Type B pancreatic cell (in vitro differentiated cells): Measurements from ENCODE around the gene LRP1-AS. TPM values are rescaled to one million over a fixed set of nuclear protein-coding genes. Genes with fewer than 3 reads are reported as not detected.

Source experiments
- DNase-seq: peaks from one replicate; pipeline ENCODE4 v3.0.0; 2021; ENCODE audit warnings: mixed read lengths; ENCODE audit not compliant: unreplicated experiment; ENCODE audit errors: extremely low spot score
- H3K27ac Mint-ChIP-seq: 2 replicates; pipeline ENCODE4 v1.8.0; 2021; ENCODE audit warnings: mild to moderate bottlenecking, mixed read lengths
- H3K27me3 Mint-ChIP-seq: 2 replicates; pipeline ENCODE4 v1.8.0; 2021; ENCODE audit warnings: mixed read lengths
- H3K36me3 Mint-ChIP-seq: 2 replicates; pipeline ENCODE4 v1.8.0; 2021; ENCODE audit warnings: mixed read lengths
- H3K4me1 Mint-ChIP-seq: one replicate; pipeline ENCODE4 v1.8.0; 2021; ENCODE audit warnings: mixed read lengths; ENCODE audit not compliant: unreplicated experiment
- H3K4me3 Mint-ChIP-seq: 2 replicates; pipeline ENCODE4 v1.8.0; 2021; ENCODE audit warnings: mild to moderate bottlenecking, mixed read lengths
- H3K9me3 Mint-ChIP-seq: 2 replicates; pipeline ENCODE4 v1.8.0; 2021; ENCODE audit warnings: mixed read lengths
- microRNA-seq: library from miRNA; unstranded; fragments of <30 nt; microRNA quantifications from one replicate; pipeline ENCODE4, GENCODE V29; 2020
- total RNA-seq: library from RNA; stranded (reverse); gene quantifications from 2 replicates; pipeline ENCODE4 v1.2.1, GENCODE V29; 2021; ENCODE audit warnings: low replicate concordance
- TF ChIP-seq, protein P1 (sequence below): fragments of 200-600 bp; sonication (generic); conservative IDR thresholded peaks from 2 replicates; pipeline ENCODE4 v1.5.0; 2021; ENCODE audit warnings: antibody characterized with exemption, mild to moderate bottlenecking

The LRP1-AS gene
- total RNA-seq, 1 donor from 2014 or later, result not detected

DNA sequence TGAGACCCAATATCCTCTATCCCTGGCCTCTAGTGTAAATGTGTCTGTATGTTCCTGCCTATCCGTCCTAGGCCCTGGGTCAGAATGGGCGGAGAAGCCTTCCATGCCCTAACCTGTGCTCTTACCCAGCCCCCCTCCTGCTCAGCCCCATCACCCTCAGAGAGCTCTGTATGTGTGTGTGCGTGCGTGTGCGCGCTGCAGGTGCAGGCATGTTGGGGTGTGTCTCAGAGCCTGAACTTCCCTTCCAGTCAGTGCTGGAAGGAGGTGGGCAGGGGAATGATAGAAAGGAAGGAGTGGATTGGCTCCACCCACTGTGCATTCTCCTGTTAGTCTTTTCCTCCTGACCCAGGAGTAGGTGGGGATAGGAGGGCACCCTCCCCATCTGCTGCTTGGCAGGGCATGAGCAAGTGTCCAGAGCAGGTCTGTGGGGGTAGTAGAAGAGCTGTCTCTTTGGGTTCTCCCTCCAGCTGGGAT is 51.3 kb downstream of the LRP1-AS start:
- peaks cover 33% of the 10 kb centered on the region for H3K4me1 Mint-ChIP-seq
- H3K4me3 Mint-ChIP-seq, result peak overlapping the region; percentile 75
- H3K36me3 Mint-ChIP-seq, result peaks cover 26% of the 10 kb centered on the region
- TF ChIP-seq, protein P1, sequence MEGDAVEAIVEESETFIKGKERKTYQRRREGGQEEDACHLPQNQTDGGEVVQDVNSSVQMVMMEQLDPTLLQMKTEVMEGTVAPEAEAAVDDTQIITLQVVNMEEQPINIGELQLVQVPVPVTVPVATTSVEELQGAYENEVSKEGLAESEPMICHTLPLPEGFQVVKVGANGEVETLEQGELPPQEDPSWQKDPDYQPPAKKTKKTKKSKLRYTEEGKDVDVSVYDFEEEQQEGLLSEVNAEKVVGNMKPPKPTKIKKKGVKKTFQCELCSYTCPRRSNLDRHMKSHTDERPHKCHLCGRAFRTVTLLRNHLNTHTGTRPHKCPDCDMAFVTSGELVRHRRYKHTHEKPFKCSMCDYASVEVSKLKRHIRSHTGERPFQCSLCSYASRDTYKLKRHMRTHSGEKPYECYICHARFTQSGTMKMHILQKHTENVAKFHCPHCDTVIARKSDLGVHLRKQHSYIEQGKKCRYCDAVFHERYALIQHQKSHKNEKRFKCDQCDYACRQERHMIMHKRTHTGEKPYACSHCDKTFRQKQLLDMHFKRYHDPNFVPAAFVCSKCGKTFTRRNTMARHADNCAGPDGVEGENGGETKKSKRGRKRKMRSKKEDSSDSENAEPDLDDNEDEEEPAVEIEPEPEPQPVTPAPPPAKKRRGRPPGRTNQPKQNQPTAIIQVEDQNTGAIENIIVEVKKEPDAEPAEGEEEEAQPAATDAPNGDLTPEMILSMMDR, result no peak
- no peak for DNase-seq
- no peaks in the 10 kb centered on the region for H3K9me3 Mint-ChIP-seq
- H3K27me3 Mint-ChIP-seq, result no peaks in the 10 kb centered on the region
- peak overlapping the region; percentile 97 for H3K27ac Mint-ChIP-seq

DNA sequence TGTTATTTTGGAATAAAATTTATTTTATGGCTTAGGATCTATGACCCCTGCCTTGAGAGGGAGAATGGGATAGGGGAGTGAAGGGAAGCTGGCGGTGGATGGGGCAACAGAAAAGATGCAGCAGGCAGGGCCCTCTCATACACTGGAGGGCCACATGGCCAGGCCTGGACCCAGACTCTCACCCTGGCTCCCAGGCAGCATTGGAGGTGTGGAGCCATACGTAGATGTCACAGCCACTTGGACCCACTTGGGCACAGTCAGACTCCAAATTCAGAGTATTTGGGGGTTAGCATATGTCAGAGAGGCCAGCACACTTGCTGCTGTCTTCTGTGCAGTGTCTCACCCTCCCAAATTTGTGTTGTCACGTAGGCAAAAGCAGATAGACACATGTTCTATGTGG is 52.0 kb downstream of the LRP1-AS start:
- TF ChIP-seq, protein P1, result no peak
- Mint-ChIP-seq H3K9me3 (no peaks in the 10 kb centered on the region), H3K4me3 (no peak overlapping the region), H3K4me1 (peaks cover 38% of the 10 kb centered on the region), H3K27ac (peak overlapping the region; percentile 97), H3K27me3 (no peaks in the 10 kb centered on the region), H3K36me3 (peaks cover 29% of the 10 kb centered on the region)
- no peak for DNase-seq

Small RNAs within 50 kb of the gene (microRNA-seq; reads per million reads assigned to microRNA genes)
- gene MIR1228, result 3.0 reads per million, percentile 5 among the genes with 10 or more reads in this experiment

Other genes with a start within 250 kb of the LRP1-AS start
- gene SDR9C7, start 213.2 kb downstream of the LRP1-AS start, total RNA-seq, result 0.22 and 0.26 TPM in 2 replicates
- 0.43 and 0.68 TPM in 2 replicates for gene RDH16, start 190.0 kb downstream of the LRP1-AS start, total RNA-seq
- 13.2 and 18.1 TPM in 2 replicates for gene ZBTB39, start 141.1 kb downstream of the LRP1-AS start, total RNA-seq
- gene TAC3, start 131.1 kb downstream of the LRP1-AS start, total RNA-seq, result 2.9 and 3.1 TPM in 2 replicates
- 4.3 and 19.4 TPM in 2 replicates for gene MYO1A, start 97.5 kb downstream of the LRP1-AS start, total RNA-seq
- 17.4 and 32.0 TPM in 2 replicates for gene NEMP1, start 68.8 kb downstream of the LRP1-AS start, total RNA-seq
- 48.3 and 49.7 TPM in 2 replicates for gene NAB2, start 58.5 kb downstream of the LRP1-AS start, total RNA-seq
- 83.4 and 167 TPM in 2 replicates for gene STAT6, start 36.3 kb downstream of the LRP1-AS start, total RNA-seq
- gene LRP1, start 19.1 kb downstream of the LRP1-AS start, total RNA-seq, result 96.4 and 138 TPM in 2 replicates
- gene NXPH4, start 69.2 kb upstream of the LRP1-AS start, total RNA-seq, result 15.1 and 45.5 TPM in 2 replicates
- 108 and 131 TPM in 2 replicates for gene SHMT2, start 82.1 kb upstream of the LRP1-AS start, total RNA-seq
- gene STAC3, start 103.6 kb upstream of the LRP1-AS start, total RNA-seq, result 1.6 and 4.8 TPM in 2 replicates